SW480 (cell line): ENCODE data around the gene HBA1.
A peak's percentile ranks its signal among the peaks of the same experiment; 100 is the strongest.
"Not testable (repeated sequence)": the region's sequence is repeated elsewhere in the genome, so short reads cannot be mapped to it uniquely, and the experiment has no call there.

Experiments
- DNase-seq: peaks from one replicate; pipeline ENCODE4 v3.0.0-alpha.2; 2016; ENCODE audit warnings: low spot score

The HBA1 gene

DNA sequence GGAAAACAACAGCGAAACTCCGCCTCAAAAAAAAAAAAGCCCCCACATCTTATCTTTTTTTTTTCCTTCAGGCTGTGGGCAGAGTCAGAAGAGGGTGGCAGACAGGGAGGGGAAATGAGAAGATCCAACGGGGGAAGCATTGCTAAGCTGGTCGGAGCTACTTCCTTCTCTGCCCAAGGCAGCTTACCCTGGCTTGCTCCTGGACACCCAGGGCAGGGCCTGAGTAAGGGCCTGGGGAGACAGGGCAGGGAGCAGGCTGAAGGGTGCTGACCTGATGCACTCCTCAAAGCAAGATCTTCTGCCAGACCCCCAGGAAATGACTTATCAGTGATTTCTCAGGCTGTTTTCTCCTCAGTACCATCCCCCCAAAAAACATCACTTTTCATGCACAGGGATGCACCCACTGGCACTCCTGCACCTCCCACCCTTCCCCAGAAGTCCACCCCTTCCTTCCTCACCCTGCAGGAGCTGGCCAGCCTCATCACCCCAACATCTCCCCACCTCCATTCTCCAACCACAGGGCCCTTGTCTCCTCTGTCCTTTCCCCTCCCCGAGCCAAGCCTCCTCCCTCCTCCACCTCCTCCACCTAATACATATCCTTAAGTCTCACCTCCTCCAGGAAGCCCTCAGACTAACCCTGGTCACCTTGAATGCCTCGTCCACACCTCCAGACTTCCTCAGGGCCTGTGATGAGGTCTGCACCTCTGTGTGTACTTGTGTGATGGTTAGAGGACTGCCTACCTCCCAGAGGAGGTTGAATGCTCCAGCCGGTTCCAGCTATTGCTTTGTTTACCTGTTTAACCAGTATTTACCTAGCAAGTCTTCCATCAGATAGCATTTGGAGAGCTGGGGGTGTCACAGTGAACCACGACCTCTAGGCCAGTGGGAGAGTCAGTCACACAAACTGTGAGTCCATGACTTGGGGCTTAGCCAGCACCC, 1.2 kb upstream of the HBA1 start:
- no peak for DNase-seq

DNA sequence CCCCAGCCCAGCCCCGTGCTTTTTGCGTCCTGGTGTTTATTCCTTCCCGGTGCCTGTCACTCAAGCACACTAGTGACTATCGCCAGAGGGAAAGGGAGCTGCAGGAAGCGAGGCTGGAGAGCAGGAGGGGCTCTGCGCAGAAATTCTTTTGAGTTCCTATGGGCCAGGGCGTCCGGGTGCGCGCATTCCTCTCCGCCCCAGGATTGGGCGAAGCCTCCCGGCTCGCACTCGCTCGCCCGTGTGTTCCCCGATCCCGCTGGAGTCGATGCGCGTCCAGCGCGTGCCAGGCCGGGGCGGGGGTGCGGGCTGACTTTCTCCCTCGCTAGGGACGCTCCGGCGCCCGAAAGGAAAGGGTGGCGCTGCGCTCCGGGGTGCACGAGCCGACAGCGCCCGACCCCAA, 474 bp upstream of the HBA1 start:
- DNase-seq, result not testable (repeated sequence)

DNA sequence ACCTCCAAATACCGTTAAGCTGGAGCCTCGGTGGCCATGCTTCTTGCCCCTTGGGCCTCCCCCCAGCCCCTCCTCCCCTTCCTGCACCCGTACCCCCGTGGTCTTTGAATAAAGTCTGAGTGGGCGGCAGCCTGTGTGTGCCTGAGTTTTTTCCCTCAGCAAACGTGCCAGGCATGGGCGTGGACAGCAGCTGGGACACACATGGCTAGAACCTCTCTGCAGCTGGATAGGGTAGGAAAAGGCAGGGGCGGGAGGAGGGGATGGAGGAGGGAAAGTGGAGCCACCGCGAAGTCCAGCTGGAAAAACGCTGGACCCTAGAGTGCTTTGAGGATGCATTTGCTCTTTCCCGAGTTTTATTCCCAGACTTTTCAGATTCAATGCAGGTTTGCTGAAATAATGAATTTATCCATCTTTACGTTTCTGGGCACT, 928 bp downstream of the HBA1 start:
- peak; percentile 85 for DNase-seq

DNA sequence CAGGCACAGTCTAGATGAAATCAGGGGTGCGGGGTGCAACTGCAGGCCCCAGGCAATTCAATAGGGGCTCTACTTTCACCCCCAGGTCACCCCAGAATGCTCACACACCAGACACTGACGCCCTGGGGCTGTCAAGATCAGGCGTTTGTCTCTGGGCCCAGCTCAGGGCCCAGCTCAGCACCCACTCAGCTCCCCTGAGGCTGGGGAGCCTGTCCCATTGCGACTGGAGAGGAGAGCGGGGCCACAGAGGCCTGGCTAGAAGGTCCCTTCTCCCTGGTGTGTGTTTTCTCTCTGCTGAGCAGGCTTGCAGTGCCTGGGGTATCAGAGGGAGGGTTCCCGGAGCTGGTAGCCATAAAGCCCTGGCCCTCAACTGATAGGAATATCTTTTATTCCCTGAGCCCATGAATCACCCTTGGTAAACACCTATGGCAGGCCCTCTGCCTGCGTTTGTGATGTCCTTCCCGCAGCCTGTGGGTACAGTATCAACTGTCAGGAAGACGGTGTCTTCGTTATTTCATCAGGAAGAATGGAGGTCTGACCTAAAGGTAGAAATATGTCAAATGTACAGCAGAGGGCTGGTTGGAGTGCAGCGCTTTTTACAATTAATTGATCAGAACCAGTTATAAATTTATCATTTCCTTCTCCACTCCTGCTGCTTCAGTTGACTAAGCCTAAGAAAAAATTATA, 1.6 kb downstream of the HBA1 start:
- DNase-seq, result peak; percentile 35

DNA sequence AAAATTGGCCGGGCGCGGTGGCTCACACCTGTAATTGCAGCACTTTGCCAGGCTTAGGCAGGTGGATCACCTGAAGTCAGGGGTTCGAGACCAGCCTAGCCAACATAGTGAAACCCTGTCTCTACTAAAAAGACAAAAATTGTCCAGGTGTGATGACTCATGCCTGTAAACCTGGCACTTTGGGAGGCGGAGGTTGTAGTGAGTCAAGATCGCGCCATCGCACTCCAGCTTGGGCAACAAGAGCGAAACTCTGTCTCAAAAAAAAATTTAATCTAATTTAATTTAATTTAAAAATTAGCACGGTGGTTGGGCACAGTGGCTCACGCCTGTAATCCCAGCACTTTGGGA, 2.2 kb downstream of the HBA1 start:
- DNase-seq, result no peak

DNA sequence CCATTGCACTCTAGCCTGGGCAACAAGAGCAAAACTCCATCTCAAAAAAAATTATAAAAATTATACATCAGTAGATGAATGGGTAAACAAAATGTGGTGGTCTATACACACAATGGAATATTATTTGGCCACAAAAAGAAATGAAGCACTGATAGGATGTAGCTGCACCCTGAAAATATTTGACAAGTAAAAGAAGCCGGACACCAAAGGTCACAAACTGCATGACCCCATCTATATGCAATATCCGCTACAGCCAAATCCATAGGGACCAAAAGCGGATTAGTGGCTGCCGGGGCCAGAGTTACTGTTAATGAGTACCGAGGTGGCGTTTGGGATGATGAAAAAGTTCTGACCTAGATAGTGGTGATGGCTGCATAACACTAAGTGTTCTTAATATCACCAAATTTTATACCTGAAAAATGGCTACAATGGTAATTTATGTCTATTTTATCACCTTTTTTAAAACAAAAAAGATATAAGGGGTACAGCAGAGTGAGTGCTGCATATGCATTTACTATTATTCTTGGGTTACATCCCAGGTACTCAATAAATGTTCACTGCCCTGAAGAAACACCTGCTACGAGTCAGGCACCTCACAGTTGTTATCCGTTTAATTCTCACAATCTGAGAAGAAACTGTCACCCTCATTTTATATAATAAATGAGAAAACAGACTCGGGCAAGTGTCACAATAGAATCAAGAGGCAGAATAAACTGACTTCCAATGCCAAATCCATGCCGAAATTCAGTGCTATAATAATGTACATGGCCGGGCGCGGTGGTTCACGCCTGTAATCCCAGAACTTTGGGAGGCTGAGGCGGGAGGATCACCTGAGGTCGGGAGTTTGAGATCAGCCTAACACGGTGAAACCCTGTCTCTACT, 3.0 kb downstream of the HBA1 start:
- DNase-seq, result no peak

DNA sequence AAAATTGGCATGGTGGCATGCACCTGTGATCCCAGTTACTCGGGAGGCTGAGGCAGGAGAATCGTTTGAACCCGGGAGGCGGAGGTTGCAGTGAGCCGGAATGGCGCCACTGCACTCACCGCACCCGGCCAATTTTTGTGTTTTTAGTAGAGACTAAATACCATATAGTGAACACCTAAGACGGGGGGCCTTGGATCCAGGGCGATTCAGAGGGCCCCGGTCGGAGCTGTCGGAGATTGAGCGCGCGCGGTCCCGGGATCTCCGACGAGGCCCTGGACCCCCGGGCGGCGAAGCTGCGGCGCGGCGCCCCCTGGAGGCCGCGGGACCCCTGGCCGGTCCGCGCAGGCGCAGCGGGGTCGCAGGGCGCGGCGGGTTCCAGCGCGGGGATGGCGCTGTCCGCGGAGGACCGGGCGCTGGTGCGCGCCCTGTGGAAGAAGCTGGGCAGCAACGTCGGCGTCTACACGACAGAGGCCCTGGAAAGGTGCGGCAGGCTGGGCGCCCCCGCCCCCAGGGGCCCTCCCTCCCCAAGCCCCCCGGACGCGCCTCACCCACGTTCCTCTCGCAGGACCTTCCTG, 3.7 kb downstream of the HBA1 start, which contains the start of gene HBQ1:
TSS of gene HBQ1 (plus strand) at position 359 of the 575 bp plus-strand sequence. CDS start at position 387, 28 bp downstream.
- peak; percentile 27 for DNase-seq

DNA sequence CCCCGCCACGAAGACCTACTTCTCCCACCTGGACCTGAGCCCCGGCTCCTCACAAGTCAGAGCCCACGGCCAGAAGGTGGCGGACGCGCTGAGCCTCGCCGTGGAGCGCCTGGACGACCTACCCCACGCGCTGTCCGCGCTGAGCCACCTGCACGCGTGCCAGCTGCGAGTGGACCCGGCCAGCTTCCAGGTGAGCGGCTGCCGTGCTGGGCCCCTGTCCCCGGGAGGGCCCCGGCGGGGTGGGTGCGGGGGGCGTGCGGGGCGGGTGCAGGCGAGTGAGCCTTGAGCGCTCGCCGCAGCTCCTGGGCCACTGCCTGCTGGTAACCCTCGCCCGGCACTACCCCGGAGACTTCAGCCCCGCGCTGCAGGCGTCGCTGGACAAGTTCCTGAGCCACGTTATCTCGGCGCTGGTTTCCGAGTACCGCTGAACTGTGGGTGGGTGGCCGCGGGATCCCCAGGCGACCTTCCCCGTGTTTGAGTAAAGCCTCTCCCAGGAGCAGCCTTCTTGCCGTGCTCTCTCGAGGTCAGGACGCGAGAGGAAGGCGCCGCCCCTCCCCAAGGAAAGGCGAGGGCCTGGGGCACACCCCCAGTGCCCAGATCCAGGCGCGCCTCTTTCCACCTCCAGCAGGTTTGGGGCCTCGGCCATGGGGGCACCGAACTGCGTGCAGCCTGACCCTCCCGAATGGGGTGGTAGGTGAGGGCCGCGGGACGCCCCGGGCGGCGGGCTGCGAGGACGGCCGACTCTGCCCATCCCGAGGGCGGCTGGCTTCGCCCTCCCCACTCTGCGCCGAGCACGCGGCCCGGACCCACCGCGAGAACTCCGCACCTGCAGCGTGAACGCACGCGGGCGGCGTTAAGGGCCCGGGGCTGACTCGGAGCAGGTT, 4.4 kb downstream of the HBA1 start:
- peak; percentile 74 for DNase-seq

DNA sequence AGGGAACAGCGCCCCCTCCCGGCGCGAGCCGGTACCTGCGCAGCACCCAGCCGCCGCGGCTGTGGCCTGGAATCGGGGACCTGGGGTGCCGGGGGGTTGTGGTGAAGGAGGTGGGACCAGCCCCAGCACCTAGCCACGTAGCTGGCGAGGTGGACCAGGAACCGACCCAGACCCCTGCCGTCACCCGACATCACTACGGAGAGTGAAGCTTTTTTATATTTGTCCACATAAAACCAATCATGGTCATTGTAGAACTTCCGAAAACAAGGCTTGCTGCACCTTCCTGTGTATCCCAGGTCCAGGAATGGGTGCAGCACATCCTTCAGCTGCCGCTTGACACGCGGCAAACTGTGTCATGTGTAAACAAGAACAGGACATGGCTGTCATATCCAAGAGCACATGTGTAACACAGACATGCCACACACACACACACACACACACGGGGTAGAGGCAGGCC, 5.1 kb downstream of the HBA1 start:
- peak; percentile 17 for DNase-seq

DNA sequence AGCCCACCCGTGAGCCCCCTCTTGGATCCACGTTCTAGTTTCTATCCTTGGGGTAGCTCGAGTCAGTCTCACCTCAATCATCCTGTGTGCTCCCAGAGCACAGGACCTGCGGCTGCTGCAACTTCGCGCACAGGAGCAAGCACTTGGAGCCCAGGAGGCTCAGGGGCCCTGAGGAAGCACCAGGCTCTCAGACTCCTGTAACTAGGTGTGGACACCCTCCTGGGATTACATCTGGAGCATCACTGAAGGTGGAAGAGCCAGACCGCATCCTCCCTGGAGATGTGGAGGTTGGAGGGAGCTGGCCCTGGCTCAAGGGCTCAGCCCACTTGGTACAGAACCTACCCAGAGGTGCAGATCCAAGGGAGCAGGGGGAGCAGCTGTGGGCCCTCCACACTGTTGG, 6.5 kb downstream of the HBA1 start:
- no peak for DNase-seq

DNA sequence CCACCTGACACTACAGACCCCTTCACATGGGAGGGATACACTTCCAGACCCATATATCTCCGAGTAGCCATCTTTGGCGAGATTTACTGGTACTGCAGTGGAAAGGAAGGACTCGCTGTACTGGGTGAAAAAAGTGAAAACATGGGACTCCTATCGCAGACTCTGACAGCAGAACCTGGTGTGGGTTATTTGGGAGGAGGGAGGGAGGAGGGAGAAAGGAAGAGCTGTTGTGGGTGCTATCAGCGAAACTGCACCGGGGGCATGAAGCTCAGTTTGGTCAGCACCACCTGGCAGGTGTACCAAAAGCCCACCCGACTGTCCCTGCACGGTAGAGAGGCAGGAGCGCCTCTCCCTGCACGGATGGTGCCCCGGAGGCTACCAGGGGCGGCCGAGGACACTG, 8.7 kb downstream of the HBA1 start:
- DNase-seq, result no peak

DNA sequence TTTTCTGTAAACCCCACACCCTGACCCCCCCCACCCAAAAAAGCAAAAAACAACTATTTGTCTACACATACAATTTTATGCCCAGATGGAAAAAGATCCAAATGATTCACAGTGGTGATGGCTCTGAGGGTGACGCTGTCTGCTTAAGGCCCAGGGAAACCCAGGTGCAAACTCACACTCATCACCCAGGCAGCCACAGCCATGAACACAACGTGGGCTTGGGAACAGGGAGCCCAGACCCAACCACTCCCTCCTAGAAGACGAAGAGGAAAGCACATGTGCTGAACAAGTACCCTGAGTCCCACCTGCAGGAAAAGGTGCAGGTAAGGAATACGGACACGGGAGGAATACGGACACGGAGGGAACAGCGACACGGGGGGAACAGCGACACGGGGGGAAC, 9.2 kb downstream of the HBA1 start:
- no peak for DNase-seq

DNA sequence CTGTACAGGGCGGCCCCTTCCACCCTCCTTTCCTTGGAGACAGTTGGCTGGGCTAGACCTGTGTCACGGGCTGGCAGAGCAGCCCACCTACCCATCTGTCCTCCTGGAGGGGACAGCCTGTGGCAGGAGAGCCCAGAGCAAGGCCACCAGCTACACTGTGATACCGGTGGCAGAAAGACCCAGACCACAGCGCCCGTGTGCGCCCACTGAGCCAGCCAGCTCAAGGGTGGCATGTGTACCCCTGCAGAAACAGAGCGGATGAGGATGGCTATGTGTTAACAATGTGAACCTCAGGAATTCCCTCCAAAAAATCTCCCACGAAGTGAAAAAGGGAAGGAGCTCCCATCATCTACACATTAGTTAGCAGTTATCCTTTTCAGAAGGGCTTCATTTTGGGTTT, 10.8 kb downstream of the HBA1 start:
- DNase-seq, result no peak

DNA sequence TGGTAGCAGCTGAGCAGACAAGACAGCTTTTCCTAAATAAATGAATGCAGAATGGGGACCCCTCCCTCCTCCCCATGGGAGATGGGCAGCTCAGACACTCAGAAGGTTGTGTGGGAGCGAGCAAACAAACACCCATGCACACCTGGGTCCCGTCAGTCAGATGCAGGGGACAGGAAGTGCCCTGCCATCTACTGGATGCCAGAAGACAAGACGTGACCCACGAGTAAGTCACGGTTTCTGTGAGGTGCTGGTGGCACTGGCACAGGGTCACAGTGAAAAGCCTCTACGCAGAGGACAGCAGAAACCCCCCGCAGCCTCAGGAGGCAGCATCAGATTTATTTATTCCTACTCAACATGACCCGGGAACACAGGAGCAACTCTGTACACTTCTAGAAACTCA, 12.2 kb downstream of the HBA1 start:
- DNase-seq, result no peak

DNA sequence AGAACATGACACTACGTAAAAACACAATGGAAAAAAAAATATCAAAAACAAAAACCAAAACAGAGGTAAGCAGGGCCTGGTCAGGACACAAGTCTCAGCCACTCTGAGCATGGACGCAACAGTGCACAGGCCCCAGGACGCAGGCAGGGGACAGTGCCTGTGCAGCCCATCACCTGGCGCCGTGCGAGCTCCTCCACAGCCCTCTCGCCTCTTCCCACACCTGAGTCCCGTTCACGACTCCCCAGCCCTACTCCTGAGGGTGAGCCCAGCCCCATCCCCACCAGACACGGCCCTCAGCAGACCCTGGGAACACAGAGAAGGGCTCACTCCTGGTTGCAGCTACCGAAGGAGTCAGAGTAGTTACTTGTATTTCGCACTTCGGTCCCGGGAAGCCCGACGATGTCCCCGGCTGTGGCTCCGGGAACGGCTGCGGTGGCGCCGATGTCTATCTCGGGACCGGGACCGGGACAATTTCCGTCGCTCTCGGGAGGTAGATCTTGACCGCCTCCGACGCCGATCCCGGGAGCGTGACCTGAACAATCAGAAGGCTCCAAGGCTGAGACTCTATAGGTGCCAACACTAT, 13.2 kb downstream of the HBA1 start:
- no peak for DNase-seq

DNA sequence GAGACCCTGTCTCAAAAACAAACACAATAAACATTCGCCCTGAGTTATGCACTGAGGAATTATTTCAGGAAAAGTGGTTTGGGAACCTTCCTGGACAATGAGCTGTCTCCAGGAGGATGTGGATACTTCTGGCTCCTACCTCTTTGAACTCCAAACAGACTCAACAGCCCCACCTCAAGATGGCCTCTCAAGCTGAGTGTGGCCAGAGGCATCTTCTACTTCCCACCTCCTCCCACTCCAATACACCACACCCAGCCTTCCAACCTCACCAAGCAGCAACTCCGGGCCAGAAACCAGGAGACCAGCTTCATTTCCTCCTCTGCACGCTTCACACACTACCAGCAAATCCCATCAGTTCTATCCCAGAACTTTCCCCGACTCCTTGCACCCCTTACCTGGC, 15.4 kb downstream of the HBA1 start:
- no peak for DNase-seq

DNA sequence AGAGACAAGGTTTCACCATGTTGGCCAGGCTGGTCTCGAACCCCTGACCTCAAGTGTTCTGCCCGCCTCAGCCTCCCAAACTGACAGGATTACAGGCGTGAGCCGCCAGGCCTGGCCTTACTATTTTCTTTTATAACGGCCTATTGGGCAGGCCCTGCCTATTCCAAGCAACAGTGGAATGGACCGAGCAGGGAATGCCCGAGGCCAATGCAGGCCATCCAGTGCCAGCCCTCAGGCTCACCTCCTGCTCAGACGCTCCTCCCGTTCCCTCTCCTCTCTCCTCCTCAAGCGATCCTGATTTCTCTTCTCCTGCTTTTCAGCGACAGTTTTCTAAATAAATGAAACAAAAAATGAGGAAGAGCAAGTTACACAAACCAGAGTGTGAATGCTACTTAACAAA, 16.2 kb downstream of the HBA1 start:
- DNase-seq, result no peak

DNA sequence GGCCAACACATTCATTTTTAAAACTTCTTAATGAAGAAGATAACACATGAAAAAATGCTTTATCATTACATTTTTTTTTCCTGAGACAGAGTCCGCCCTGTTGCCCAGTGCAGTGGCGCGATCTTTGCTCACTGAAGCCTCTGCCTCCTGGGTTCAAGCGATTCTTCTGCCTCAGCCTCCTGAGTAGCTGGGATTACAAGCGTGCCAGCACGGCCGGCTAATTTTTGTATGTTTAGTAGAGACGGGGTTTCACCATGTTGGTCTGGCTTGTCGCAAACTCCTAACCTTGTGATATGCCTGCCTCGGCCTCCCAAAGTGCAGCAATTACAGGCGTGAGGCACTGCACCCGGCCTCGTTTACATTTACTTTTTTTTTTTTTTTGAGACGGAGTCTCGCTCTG, 17.0 kb downstream of the HBA1 start:
- no peak for DNase-seq

DNA sequence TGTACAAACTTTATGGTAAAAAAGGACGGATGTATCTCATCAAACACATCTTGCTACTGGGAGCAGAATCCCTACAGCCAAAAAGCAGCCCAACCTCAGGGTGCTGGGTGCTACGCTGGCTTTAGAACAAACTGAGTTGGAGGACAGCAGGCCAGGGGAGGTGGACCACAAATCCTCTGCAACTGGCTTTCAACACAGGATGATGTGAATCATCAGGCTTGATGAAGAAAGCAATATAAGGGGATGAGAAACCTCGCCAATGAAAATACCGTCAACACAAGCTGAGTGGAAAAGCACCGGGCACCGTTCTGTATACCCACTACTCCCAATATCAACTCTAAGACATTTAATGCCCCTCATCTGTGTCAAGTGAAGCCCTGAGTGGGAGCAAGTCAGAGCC, 18.0 kb downstream of the HBA1 start:
- no peak for DNase-seq

DNA sequence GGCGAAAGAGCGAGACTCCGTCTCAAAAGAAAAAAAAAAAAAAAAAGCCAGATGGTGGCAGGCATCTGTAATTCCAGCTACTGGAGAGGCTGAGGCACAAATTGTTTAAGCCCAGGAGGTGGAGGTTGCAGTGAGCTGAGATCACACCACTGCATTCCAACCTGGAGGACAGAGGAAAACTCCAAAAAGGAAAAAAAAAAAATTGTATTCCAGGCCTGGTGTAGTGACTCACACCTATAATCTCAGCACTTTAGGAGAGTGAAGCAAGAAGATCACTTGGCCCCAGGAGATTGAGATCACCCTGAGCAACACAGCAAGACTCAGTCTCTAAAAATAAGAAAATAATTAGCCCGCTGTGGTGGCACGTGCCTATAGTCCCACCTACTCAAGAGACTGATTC, 23.9 kb downstream of the HBA1 start:
- no peak for DNase-seq

DNA sequence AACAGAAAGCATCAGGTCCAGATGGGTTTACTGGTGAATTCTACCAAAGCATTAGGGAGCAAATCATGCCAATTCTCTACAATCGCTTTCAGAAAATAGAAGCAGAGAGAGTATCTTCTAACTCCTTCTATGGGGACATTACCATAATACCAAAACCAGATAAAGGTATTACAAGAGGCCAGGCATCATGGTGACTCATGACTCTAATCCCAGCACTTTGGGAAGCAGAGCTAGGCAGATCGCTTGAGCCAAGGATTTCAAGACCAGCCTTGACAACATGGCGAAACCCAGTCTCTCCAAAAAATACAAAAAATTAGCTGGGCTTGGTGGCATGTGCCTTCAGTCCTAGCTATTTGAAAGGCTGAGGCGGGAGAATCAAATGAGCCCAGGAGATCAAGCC, 26.8 kb downstream of the HBA1 start:
- DNase-seq, result no peak
